ENCODE results near the gene LRCH1. TPM values are rescaled to one million over a fixed set of nuclear protein-coding genes. Genes with fewer than 3 reads are reported as not detected.

LRCH1 gene
- total and polyA plus RNA-seq, 4 experiments from 2014 or later: 1.2 to 19.1 (median 12.1) TPM

GRCh38 chr13:46606970-46607369 lies 54.0 kb downstream of the LRCH1 start:
- CTCF ChIA-PET (ENCODE audit: partially characterized antibody): no interaction called here
- intact Hi-C loops (cut with micrococcal nuclease): no loop called here
- H3K27me3 Mint-ChIP-seq: no peaks in the 10 kb centered on the region

GRCh38 chr13:46607768-46608564 lies 55.0 kb downstream of the LRCH1 start:
- Mint-ChIP-seq H3K4me3 (no peak overlapping the region), H3K27me3 (no peaks in the 10 kb centered on the region), H3K4me1 (peaks cover 29 to 64% (median 53%) of the 10 kb centered on the region in 4 donors), H3K27ac (peak overlapping the region in 4 of 7 donors; percentile 6 to 37 (median 16)), H3K36me3 (no peaks in the 10 kb centered on the region), H3K9me3 (peaks cover 0 to 2% (median 0%) of the 10 kb centered on the region in 8 donors)
- CTCF ChIA-PET (ENCODE audit: partially characterized antibody): interaction anchor here (0.5 to 0.7 kb wide), 2 partner anchors 21 to 56 kb away, joined by 3 to 4 read pairs; no protein-coding TSS in a partner anchor
- intact Hi-C loops (cut with micrococcal nuclease): no loop called here
- DNase-seq: no peak
- no peaks in the 10 kb centered on the region for H3K27me3 ChIP-seq (ENCODE audit: insufficient read depth, low read length)
- H3K4me1 ChIP-seq (ENCODE audit: insufficient read depth, low read length): peaks cover 27% of the 10 kb centered on the region
- POLR2A ChIA-PET (ENCODE audit: partially characterized antibody): no interaction called here
- H3K27ac ChIP-seq (ENCODE audit: low read depth, low read length): no peak overlapping the region
- no peaks in the 10 kb centered on the region for H3K36me3 ChIP-seq (ENCODE audit: insufficient read depth, low read length)
- H3K9me3 ChIP-seq (ENCODE audit: control insufficient read depth in 1 of 2, low read length in 2 of 2): no peaks in the 10 kb centered on the region
- no peak overlapping the region for H3K4me3 ChIP-seq (ENCODE audit: low read length in 2 of 2)

More at GRCh38 chr13:46606970-46607369, 54.0 kb downstream of the LRCH1 start:
- H3K4me1 Mint-ChIP-seq: peaks cover 30 to 72% (median 58%) of the 10 kb centered on the region in 4 donors
- peaks cover 0 to 2% (median 0%) of the 10 kb centered on the region in 8 donors for H3K9me3 Mint-ChIP-seq
- DNase-seq: no peak
- H3K4me1 ChIP-seq (ENCODE audit: insufficient read depth, low read length): peaks cover 31% of the 10 kb centered on the region
- no peaks in the 10 kb centered on the region for H3K27me3 ChIP-seq (ENCODE audit: insufficient read depth, low read length)
- peak overlapping the region in 1 of 8 donors; percentile 33 for H3K4me3 Mint-ChIP-seq
- H3K4me3 ChIP-seq (ENCODE audit: low read length in 2 of 2): no peak overlapping the region
- no peaks in the 10 kb centered on the region for H3K36me3 ChIP-seq (ENCODE audit: insufficient read depth, low read length)
- no peak overlapping the region for H3K27ac ChIP-seq (ENCODE audit: low read depth, low read length)
- H3K9me3 ChIP-seq (ENCODE audit: control insufficient read depth in 1 of 2, low read length in 2 of 2): no peaks in the 10 kb centered on the region
- H3K36me3 Mint-ChIP-seq: no peaks in the 10 kb centered on the region
- peak overlapping the region in 2 of 7 donors; percentile 23 to 64 for H3K27ac Mint-ChIP-seq
- POLR2A ChIA-PET (ENCODE audit: partially characterized antibody): no interaction called here

- Histone ChIP-seq H3K27ac (ENCODE audit: low read depth, low read length) (no peak overlapping the region), H3K36me3 (ENCODE audit: insufficient read depth, low read length) (no peaks in the 10 kb centered on the region), H3K9me3 (ENCODE audit: control insufficient read depth in 1 of 2, low read length in 2 of 2) (no peaks in the 10 kb centered on the region), H3K4me1 (ENCODE audit: insufficient read depth, low read length) (peaks cover 27% of the 10 kb centered on the region), H3K4me3 (ENCODE audit: low read length in 2 of 2) (no peak overlapping the region), H3K27me3 (ENCODE audit: insufficient read depth, low read length) (no peaks in the 10 kb centered on the region)
- Mint-ChIP-seq H3K4me3 (no peak overlapping the region), H3K27ac (no peak overlapping the region), H3K27me3 (no peaks in the 10 kb centered on the region), H3K9me3 (peaks cover 0 to 2% (median 0%) of the 10 kb centered on the region in 8 donors), H3K4me1 (peaks cover 30 to 61% (median 50%) of the 10 kb centered on the region in 4 donors), H3K36me3 (no peaks in the 10 kb centered on the region)
- POLR2A ChIA-PET (ENCODE audit: partially characterized antibody): interaction anchor here (1.2 kb wide), 1 partner anchor 14 kb away, joined by 5 read pairs; no protein-coding TSS in a partner anchor
- intact Hi-C loops (cut with micrococcal nuclease): no loop called here
- CTCF ChIA-PET (ENCODE audit: partially characterized antibody): interaction anchor here (1.0 kb wide), 1 partner anchor 112 kb away, joined by 3 read pairs; no protein-coding TSS in a partner anchor
- no peak for DNase-seq
Observed at GRCh38 chr13:46609052-46609451, 56.1 kb downstream of the LRCH1 start.

- no peak for DNase-seq
- Mint-ChIP-seq H3K4me3 (no peak overlapping the region), H3K27ac (no peak overlapping the region), H3K4me1 (peaks cover 32 to 58% (median 48%) of the 10 kb centered on the region in 4 donors), H3K36me3 (no peaks in the 10 kb centered on the region), H3K9me3 (no peaks in the 10 kb centered on the region), H3K27me3 (no peaks in the 10 kb centered on the region)
- Histone ChIP-seq H3K4me3 (ENCODE audit: low read length in 2 of 2) (no peak overlapping the region), H3K27me3 (ENCODE audit: insufficient read depth, low read length) (no peaks in the 10 kb centered on the region), H3K36me3 (ENCODE audit: insufficient read depth, low read length) (no peaks in the 10 kb centered on the region), H3K9me3 (ENCODE audit: control insufficient read depth in 1 of 2, low read length in 2 of 2) (no peaks in the 10 kb centered on the region), H3K27ac (ENCODE audit: low read depth, low read length) (no peak overlapping the region), H3K4me1 (ENCODE audit: insufficient read depth, low read length) (peaks cover 27% of the 10 kb centered on the region)
- CTCF ChIA-PET (ENCODE audit: partially characterized antibody): interaction anchor here (1.0 kb wide), 2 partner anchors 58 to 111 kb away, joined by 3 read pairs; no protein-coding TSS in a partner anchor
- intact Hi-C loops (cut with micrococcal nuclease): no loop called here
- POLR2A ChIA-PET (ENCODE audit: partially characterized antibody): interaction anchor here (1.2 kb wide), 1 partner anchor 13 kb away, joined by 5 read pairs; no protein-coding TSS in a partner anchor
Observed at GRCh38 chr13:46609726-46610125, 56.8 kb downstream of the LRCH1 start.

GRCh38 chr13:46612267-46612666 lies 59.3 kb downstream of the LRCH1 start:
- Histone ChIP-seq H3K9me3 (ENCODE audit: control insufficient read depth in 1 of 2, low read length in 2 of 2) (no peaks in the 10 kb centered on the region), H3K4me1 (ENCODE audit: insufficient read depth, low read length) (peaks cover 10% of the 10 kb centered on the region), H3K27ac (ENCODE audit: low read depth, low read length) (no peak overlapping the region), H3K36me3 (ENCODE audit: insufficient read depth, low read length) (no peaks in the 10 kb centered on the region), H3K27me3 (ENCODE audit: insufficient read depth, low read length) (no peaks in the 10 kb centered on the region), H3K4me3 (ENCODE audit: low read length in 2 of 2) (no peak overlapping the region)
- no peak overlapping the region for H3K27ac Mint-ChIP-seq
- POLR2A ChIA-PET (ENCODE audit: partially characterized antibody): no interaction called here
- H3K4me1 Mint-ChIP-seq: peaks cover 25 to 57% (median 37%) of the 10 kb centered on the region in 4 donors
- DNase-seq: no peak
- intact Hi-C loops (cut with micrococcal nuclease): no loop called here
- no peaks in the 10 kb centered on the region for H3K9me3 Mint-ChIP-seq
- no peaks in the 10 kb centered on the region for H3K27me3 Mint-ChIP-seq
- CTCF ChIA-PET (ENCODE audit: partially characterized antibody): interaction anchor here (1.2 kb wide), 1 partner anchor 106 kb away, joined by 3 read pairs; no protein-coding TSS in a partner anchor
- H3K4me3 Mint-ChIP-seq: no peak overlapping the region
- H3K36me3 Mint-ChIP-seq: peaks cover 0 to 6% of the 10 kb centered on the region in 2 donors

GRCh38 chr13:46613409-46614049 lies 60.6 kb downstream of the LRCH1 start:
- Histone ChIP-seq H3K27ac (ENCODE audit: low read depth, low read length) (no peak overlapping the region), H3K27me3 (ENCODE audit: insufficient read depth, low read length) (no peaks in the 10 kb centered on the region), H3K4me1 (ENCODE audit: insufficient read depth, low read length) (peaks cover 4% of the 10 kb centered on the region), H3K9me3 (ENCODE audit: control insufficient read depth in 1 of 2, low read length in 2 of 2) (no peaks in the 10 kb centered on the region), H3K4me3 (ENCODE audit: low read length in 2 of 2) (no peak overlapping the region), H3K36me3 (ENCODE audit: insufficient read depth, low read length) (no peaks in the 10 kb centered on the region)
- DNase-seq: no peak
- H3K27me3 Mint-ChIP-seq: no peaks in the 10 kb centered on the region
- ChIA-PET CTCF (ENCODE audit: partially characterized antibody) (interaction anchor here (0.9 to 1.2 kb wide), 2 partner anchors 12 to 105 kb away, joined by 3 read pairs; no protein-coding TSS in a partner anchor), POLR2A (ENCODE audit: partially characterized antibody) (no interaction called here)
- peak overlapping the region in 1 of 7 donors; percentile 8 for H3K27ac Mint-ChIP-seq
- intact Hi-C loops (cut with micrococcal nuclease): no loop called here
- no peaks in the 10 kb centered on the region for H3K9me3 Mint-ChIP-seq
- H3K4me1 Mint-ChIP-seq: peaks cover 23 to 56% (median 35%) of the 10 kb centered on the region in 4 donors
- H3K36me3 Mint-ChIP-seq: peaks cover 0 to 6% of the 10 kb centered on the region in 2 donors
- H3K4me3 Mint-ChIP-seq: no peak overlapping the region

- Mint-ChIP-seq H3K27me3 (no peaks in the 10 kb centered on the region), H3K4me1 (peaks cover 24 to 59% (median 38%) of the 10 kb centered on the region in 4 donors), H3K4me3 (no peak overlapping the region), H3K9me3 (no peaks in the 10 kb centered on the region), H3K27ac (peak overlapping the region in 1 of 7 donors; percentile 5), H3K36me3 (peaks cover 0 to 6% of the 10 kb centered on the region in 2 donors)
- CTCF ChIA-PET (ENCODE audit: partially characterized antibody): no interaction called here
- Histone ChIP-seq H3K9me3 (ENCODE audit: control insufficient read depth in 1 of 2, low read length in 2 of 2) (no peaks in the 10 kb centered on the region), H3K27ac (ENCODE audit: low read depth, low read length) (no peak overlapping the region), H3K36me3 (ENCODE audit: insufficient read depth, low read length) (no peaks in the 10 kb centered on the region), H3K4me1 (ENCODE audit: insufficient read depth, low read length) (peaks cover 4% of the 10 kb centered on the region), H3K4me3 (ENCODE audit: low read length in 2 of 2) (no peak overlapping the region), H3K27me3 (ENCODE audit: insufficient read depth, low read length) (no peaks in the 10 kb centered on the region)
- no peak for DNase-seq
- POLR2A ChIA-PET (ENCODE audit: partially characterized antibody): no interaction called here
- intact Hi-C loops (cut with micrococcal nuclease): no loop called here
Observed at GRCh38 chr13:46614582-46614981, 61.6 kb downstream of the LRCH1 start.
